Left ventricle myocardium inferior (tissue), 1 donor: ENCODE measurements around the gene BACH2. TPM values are rescaled to one million over a fixed set of nuclear protein-coding genes. Genes with fewer than 3 reads are reported as not detected.
"Not testable (repeated sequence)": the region's sequence is repeated elsewhere in the genome, so short reads cannot be mapped to it uniquely, and the experiment has no call there.

ENCODE experiments used
- DNase-seq: peaks from one replicate; pipeline ENCODE4 v3.0.0-alpha.2; 2020
- H3K27ac ChIP-seq: fragments of 200-600 bp; replicated peaks from 2 replicates; pipeline ENCODE4 v1.8.0; 2021
- H3K27me3 ChIP-seq: fragments of 200-600 bp; 2 replicates; pipeline ENCODE4 v1.8.0; 2021; ENCODE audit warnings: low read depth
- H3K36me3 ChIP-seq: fragments of 200-600 bp; 2 replicates; pipeline ENCODE4 v1.8.0; 2021
- H3K4me1 ChIP-seq: fragments of 200-600 bp; 2 replicates; pipeline ENCODE4 v1.8.0; 2021
- H3K4me3 ChIP-seq: fragments of 200-600 bp; 2 replicates; pipeline ENCODE4 v1.8.0; 2021; ENCODE audit warnings: mild to moderate bottlenecking, moderate library complexity
- H3K9me3 ChIP-seq: fragments of 200-600 bp; replicated peaks from 2 replicates; pipeline ENCODE4 v1.8.0; 2021
- intact Hi-C: fragments of 100-400 bp; cut with micrococcal nuclease; formaldehyde crosslinking; loops from one replicate; pipeline ENCODE4 v1.11.0; 2022
- total RNA-seq: library from RNA; stranded (reverse); fragmentation: NEBNext Ultra II Directional; extraction: Animal tissue kit (Norgen Biotek cat#: 25700); gene quantifications from one replicate; pipeline ENCODE4 v1.2.1, GENCODE V29; 2021
- TF ChIP-seq, protein P1 (sequence below): fragments of 200-600 bp; IDR thresholded peaks from 2 replicates; pipeline ENCODE4 v1.8.0; 2021; ENCODE audit warnings: antibody characterized with exemption, mild to moderate bottlenecking, borderline replicate concordance
- donor health status: DM: no; HTN: yes; CAD: no; lungs with severe emphysema.

BACH2 gene
- total RNA-seq, 1 donor from 2014 or later = 1.5 TPM

DNA sequence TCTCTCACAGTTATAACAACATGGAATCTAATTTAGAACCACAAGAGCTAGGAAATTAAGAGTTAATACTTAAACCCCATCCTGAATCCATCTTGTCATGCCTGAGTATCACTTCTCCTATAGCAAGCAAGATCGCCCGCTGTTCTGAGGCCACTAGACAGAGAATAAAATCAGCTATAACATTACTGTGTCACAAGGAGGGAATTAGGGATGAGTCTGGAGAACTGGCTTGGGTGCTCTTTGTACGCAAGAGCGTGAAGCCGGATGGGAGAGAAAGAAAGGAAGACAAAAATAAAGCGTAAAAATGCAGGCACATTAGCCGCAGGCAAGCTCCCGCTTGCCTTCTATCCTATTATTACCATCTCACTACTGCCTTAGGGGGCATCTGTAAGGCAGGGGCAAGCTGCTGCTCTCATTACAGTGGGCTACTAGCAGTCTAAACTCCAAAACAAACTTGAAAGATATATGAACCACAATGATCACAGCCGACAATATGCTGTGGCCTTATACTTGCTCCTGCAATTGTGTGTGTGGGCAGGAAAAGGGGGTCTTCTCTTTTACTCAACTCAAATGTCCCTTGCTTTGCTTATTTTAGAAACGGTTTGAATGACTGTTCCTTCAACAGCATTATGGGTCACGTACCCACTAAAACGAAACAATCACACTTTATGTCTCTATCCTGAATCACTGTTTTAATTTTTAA lies 320.5 kb downstream of the BACH2 start:
- no peak overlapping the region for H3K27ac ChIP-seq

DNA sequence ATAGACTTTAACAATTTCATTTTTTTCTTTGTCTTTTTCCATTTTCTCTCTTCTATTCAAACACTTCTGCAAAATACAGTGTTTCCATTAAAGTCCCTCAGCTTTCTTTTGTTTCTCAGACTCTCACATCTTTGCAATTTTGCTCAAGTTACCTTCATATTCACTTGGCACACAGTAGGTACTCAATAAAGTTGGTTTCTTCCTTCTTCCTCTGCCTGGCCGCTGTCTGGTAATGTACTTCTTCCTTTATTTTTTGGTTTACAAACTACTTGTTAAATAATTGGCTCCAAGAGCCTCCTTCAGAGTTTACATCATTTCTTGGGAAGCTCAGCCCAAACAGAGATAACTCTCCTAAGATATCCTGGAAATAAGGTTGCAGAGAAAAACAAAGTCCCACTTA lies 321.3 kb downstream of the BACH2 start:
- H3K27ac ChIP-seq = no peak overlapping the region
- intact Hi-C loops = loop anchor here (10.0 kb wide), 1 partner anchor 319 kb away; the partner anchor contains the start of gene BACH2

More for the DNA sequence above, 320.5 kb downstream of the BACH2 start:
- Histone ChIP-seq H3K36me3 (no peaks in the 10 kb centered on the region), H3K9me3 (no peaks in the 10 kb centered on the region), H3K4me1 (peaks cover 40% of the 10 kb centered on the region), H3K4me3 (no peak overlapping the region), H3K27me3 (no peaks in the 10 kb centered on the region)
- DNase-seq = no peak
- TF ChIP-seq, protein P1, sequence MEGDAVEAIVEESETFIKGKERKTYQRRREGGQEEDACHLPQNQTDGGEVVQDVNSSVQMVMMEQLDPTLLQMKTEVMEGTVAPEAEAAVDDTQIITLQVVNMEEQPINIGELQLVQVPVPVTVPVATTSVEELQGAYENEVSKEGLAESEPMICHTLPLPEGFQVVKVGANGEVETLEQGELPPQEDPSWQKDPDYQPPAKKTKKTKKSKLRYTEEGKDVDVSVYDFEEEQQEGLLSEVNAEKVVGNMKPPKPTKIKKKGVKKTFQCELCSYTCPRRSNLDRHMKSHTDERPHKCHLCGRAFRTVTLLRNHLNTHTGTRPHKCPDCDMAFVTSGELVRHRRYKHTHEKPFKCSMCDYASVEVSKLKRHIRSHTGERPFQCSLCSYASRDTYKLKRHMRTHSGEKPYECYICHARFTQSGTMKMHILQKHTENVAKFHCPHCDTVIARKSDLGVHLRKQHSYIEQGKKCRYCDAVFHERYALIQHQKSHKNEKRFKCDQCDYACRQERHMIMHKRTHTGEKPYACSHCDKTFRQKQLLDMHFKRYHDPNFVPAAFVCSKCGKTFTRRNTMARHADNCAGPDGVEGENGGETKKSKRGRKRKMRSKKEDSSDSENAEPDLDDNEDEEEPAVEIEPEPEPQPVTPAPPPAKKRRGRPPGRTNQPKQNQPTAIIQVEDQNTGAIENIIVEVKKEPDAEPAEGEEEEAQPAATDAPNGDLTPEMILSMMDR = no peak
- intact Hi-C loops = loop anchor here (10.0 kb wide), 1 partner anchor 319 kb away; the partner anchor contains the start of gene BACH2

DNA sequence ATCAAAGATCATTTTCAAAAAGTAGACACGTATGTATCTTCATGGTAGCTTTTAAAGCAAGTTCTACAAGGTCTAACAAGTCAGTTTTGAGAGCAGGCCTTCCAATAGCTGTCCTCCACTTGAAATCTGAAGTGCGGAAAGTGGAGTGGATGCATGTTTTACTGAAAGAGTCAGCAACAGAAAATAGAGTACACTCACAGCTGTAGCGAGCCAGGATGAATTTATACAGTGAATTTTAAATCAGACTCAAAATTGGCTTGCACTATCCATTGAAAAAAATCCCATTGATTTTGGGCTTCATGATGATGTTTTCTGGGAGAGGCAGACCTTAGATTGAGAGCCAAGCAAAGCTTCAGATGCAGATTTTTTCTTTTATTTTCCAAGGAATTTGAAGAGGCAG lies 321.8 kb downstream of the BACH2 start:
- Histone ChIP-seq H3K27me3 (no peaks in the 10 kb centered on the region), H3K27ac (peak overlapping the region; percentile 52), H3K9me3 (no peaks in the 10 kb centered on the region), H3K4me3 (no peak overlapping the region), H3K4me1 (peaks cover 51% of the 10 kb centered on the region), H3K36me3 (no peaks in the 10 kb centered on the region)
- TF ChIP-seq, protein P1 = no peak
- intact Hi-C loops = loop anchor here (10.0 kb wide), 1 partner anchor 320 kb away; the partner anchor contains the start of gene BACH2
- no peak for DNase-seq

More for the DNA sequence above, 321.3 kb downstream of the BACH2 start:
- TF ChIP-seq, protein P1 = no peak
- Histone ChIP-seq H3K4me3 (no peak overlapping the region), H3K36me3 (no peaks in the 10 kb centered on the region), H3K27me3 (no peaks in the 10 kb centered on the region), H3K9me3 (no peaks in the 10 kb centered on the region), H3K4me1 (peaks cover 48% of the 10 kb centered on the region)
- DNase-seq = no peak

- Histone ChIP-seq H3K27me3 (no peaks in the 10 kb centered on the region), H3K4me3 (no peak overlapping the region), H3K9me3 (no peaks in the 10 kb centered on the region), H3K36me3 (no peaks in the 10 kb centered on the region), H3K4me1 (peaks cover 34% of the 10 kb centered on the region), H3K27ac (no peak overlapping the region)
- DNase-seq = no peak
- TF ChIP-seq, protein P1 = no peak
- intact Hi-C loops = loop anchor here (10.0 kb wide), 1 partner anchor 323 kb away; the partner anchor contains the start of gene BACH2
These were observed 324.6 kb downstream of the BACH2 start for GRCh38 chr6:89972025-89972381.

DNA sequence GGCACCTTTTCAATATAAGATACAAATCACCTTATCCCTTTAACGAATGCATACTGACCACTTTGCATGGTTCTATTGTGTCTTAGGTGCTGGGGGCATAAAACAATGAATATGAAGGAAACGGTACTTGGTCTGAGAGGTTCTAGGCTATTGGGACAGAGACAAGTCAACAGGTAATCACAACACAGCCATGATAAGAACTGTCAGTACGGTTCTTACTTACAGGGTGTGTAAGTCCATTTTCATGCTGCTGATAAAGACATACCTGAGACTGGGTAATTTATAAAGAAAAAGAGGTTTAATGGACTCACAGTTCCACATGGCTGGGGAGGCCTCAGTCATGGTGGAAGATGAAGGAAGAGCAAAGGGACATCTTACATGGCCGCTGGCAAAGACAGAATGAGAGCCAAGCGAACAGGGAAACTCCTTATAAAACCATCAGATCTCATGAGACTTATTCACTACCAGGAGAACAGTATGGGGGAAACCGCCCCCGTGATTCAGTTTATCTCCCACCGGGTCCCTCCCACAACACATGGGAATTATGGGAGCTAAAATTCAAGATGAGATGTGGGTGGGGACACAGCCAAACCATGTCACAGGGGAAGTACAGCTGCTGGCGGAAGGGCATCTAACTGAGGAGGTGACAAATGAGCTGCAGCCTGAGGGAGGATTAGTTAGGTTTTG lies 325.2 kb downstream of the BACH2 start:
- H3K9me3 ChIP-seq, H3K27ac ChIP-seq, H3K36me3 ChIP-seq, H3K27me3 ChIP-seq, H3K4me3 ChIP-seq, DNase-seq: not testable (repeated sequence)
- intact Hi-C loops = loop anchor here (10.0 kb wide), 1 partner anchor 323 kb away; the partner anchor contains the start of gene BACH2
- H3K4me1 ChIP-seq = peaks cover 34% of the 10 kb centered on the region
